GM15510 (cell line): ENCODE data around the gene SLC13A5.

ENCODE experiments used
- POLR2A ChIP-seq: IDR thresholded peaks from 3 replicates; pipeline ENCODE4 v1.6.1; 2011; ENCODE audit warnings: borderline replicate concordance; ENCODE audit not compliant: insufficient read length; ENCODE audit errors: extremely low read depth

SLC13A5 gene

DNA sequence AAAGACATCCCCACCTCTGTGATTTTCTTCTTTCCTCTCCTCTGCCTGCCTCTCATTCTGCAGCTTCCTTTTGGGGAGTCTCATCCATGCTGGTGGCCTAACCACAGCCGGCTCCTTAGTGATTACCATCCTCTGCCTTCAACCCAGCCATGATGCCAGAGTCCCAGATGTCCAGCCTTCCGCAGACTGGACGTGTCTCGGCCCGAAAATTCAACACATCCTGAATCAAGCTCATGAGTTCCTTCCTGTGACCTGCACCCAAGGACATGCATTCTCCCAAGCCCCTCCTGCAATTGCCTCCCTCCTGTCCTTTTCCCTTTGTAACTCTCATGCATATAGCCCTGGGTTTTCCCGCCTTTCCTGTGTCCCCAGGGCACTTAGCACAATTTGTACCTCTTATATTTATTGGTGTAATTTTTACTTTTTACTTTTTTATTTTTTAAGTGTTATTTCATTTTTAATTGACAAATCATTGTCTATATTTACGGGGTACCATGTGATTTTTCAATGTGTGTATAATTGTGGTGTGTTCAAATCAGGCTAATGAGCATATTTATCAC lies 1.2 kb upstream of the SLC13A5 start:
- TF ChIP-seq POLR2A = no peak

GRCh38 chr17:6713918-6714271 lies 726 bp upstream of the SLC13A5 start:
- TF ChIP-seq POLR2A = no peak

DNA sequence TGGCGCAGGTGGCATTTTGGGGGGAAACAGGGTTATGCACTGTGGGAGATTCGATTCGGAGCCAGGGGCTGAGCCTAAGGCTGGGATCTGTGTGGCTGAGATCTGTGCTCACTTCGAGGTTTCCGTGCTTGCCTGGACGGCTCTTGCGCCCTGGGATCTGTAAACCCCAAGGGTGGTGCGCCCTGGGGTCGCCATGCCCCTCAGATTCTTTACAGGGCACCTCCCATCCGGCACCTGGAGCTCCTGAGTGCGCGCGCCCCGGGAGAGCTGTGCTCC lies 377 bp downstream of the SLC13A5 start:
- TF ChIP-seq POLR2A = no peak

DNA sequence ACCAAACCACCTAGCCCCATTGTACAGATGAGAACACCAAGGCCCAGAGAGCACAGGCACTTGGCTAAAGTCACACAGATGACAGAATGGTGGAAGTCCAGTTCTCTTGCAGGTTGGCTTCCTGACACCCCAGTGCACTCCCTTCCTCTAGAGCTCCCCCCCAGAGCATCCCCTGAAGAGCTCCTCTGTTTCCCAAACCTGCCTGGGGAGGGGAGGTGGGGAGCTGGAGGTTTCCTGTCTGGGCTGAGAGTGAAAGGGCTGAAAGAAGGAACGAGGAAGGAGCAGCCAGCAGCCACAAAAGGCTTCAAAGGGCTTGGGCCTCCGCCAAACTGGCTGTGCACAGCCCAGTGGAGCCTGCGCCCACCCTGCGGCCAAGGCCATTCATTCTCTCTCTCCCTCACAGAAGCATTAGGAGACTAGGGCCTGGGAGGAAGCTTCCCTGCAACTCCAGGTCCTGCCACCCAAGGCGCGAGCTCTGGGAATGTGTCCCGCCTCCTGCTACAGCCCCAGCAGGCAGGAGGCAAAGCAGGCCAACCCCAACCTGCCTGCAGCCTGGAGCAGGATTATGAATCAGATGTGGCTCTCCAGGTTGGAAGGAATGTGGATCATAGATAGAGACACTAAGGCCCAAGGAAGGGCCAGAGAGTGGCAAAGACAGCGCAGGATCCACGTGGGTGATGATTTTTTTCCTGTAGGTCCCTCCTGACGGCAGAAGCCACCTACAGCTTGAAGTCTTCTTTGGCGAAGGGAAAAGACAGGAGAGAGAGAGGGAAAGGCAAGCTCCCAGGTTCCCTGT lies 913 bp downstream of the SLC13A5 start:
- TF ChIP-seq POLR2A = no peak

GRCh38 chr17:6711681-6712057 lies 1.5 kb downstream of the SLC13A5 start:
- TF ChIP-seq POLR2A = no peak

GRCh38 chr17:6711081-6711674 lies 2.0 kb downstream of the SLC13A5 start:
- TF ChIP-seq POLR2A = no peak

GRCh38 chr17:6710317-6710716 lies 2.9 kb downstream of the SLC13A5 start:
- no peak for TF ChIP-seq POLR2A

DNA sequence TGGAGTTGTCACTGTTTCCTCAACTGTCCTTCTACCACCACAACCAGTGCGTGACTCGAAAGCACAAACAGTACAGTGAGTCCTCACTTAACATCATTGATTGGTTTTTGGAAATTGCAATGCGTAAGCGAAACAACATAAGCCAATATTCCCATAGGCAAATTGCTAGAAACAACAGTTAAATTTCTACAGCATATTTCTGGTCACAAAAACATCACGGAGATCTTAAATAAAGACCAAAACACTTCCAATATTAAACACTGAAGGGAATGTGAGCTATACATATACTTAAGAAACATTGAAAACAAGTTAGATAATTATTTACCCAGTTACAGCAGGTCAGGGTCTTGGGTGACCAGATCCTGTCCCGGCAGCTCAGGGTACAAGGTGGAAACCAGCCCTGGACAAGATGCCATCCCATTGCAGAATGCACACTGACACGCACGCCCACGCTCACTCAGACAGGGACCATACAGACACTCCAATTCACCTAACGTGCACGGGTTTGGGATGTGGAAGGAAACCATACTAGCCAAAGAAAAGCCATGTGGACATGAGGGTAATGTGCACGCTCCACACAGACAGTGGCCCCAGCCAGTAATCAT lies 4.7 kb downstream of the SLC13A5 start:
- TF ChIP-seq POLR2A = no peak

DNA sequence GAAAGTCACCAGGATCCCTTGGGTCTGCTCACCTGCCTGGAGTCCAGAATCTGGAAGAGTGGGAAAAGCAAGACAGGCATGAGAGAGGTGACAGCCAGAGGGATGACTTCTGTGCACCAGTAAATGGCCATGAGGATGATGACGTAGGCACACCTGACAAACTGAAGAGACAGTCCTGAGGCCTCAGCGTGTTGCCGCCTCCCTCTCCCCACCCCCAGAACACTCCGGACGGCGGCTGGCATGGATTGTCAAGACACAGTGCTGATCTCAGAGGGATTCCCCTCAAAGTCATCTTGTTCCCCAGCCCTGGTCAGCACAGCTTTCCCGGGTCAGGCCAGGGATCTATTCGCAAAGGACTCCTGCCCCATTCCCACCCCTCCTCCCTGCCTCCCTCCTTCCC lies 6.2 kb downstream of the SLC13A5 start:
- no peak for TF ChIP-seq POLR2A

DNA sequence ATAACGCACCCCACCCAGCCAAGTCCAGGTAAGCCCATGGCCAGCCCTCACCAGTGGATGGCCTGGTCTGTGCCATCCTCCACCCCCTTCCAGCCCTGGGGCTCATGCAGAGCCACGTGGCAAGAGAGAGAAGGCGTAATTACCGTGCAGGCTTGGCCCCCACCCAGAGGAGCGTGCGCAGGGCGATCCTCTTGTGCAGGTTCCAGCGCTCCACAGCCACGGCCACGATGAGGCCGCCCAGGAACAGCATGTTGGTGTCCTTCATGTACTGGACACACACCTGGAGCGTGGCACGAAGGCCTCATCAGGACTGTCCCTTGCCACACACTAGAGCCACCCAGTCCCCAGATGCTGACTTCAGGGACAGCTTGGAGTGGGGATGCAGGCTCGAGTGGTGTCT lies 6.7 kb downstream of the SLC13A5 start:
- no peak for TF ChIP-seq POLR2A

DNA sequence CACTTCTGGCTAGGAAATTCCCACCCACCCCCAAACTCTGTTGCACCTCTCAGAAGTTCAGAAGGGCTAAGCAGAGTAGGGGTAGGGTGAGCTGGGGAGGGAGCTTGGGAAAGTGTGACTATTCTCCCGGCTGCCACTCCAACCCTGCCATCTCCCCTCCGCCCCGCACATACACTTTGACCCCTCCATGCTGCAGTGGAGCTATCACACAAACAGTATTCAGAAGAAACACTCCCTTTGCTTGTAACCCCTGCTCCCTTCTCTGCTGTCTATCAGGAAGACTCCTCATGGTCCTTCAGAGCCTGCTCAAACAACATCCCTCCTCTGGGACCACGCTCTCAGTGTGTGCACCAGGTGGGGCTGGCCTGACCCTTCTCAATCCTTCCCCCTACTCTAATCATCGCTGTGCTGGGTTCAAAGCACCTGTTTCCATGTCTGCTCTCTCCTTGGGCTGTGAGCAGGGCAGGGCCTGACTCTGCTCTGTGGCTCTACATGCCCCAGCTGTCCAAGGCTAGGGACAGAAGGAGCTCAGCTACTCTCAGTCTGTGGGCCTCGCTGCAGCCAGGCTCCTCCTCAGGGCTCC lies 8.6 kb downstream of the SLC13A5 start:
- no peak for TF ChIP-seq POLR2A

DNA sequence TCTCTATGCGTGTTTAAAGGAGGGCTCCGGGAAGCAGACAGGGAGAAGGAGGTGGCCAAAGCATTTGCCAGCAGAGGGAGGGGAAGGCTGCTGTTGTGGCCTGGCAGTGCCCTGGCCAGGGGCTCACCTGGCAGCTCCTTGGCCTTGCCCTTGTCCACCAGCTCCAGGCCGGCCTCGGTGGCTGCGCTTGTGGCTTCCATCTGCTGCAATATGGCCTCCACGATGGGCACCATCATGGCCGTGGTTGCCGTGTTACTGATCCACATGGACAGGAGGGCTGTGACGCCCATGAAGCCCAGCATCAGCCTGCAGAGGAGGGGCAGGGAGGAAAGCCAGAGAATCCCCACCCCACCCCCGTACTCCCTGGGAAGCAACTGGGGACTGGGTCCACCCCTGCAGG lies 9.4 kb downstream of the SLC13A5 start:
- TF ChIP-seq POLR2A = no peak

DNA sequence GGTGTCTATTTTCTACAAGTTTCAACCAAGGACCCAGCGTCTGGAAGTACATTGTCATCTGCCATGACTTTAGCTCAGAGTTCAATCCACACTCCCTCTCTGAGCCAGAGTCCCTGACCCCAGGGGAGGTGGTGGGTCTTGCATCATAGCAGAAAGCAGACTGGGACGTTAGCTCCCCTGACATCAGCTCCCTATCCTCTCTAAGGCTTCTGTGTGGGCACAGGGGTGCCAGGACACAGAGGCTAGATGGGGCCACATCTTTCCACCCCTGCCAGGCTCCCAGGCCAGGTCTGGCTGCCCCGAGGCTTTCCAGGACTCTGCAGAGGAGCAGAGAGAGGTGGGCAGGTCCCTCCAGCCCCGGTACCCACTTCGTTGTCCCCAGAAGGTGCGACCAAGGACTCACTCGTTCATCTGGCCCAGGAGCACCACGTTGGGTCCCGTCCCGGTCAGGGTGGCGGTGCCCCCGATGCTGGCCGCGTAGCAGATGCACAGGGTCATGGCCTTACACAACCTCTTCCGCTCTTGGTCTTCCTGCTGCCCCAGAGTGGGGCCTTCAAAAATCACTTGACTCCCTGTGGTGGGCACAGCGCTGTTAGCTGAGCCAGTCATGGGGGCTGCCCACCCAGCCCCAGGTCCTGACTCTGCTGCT lies 10.5 kb downstream of the SLC13A5 start:
- no peak for TF ChIP-seq POLR2A

DNA sequence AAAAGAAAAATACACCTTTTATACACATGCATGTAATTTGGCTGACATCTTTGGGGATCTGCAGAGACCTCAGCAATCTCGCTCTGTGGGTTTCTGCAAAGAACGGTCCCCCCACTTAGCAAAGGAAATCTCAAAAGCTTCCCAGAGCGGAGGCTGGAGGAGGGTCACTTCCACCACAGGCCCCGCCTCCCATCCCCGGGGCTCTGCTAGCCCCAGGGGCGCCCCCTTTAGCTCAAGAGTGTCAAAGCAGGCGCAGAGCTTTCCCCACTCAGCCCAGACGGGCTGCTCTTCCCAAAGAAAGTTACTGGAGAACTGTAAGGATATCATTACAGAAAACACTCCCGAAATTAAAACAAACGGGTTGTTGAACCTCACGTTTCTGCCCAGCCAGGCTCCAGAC lies 11.4 kb downstream of the SLC13A5 start:
- no peak for TF ChIP-seq POLR2A

- TF ChIP-seq POLR2A = no peak
These were observed 12.2 kb downstream of the SLC13A5 start for GRCh38 chr17:6700948-6701307.
